ENCODE results near the gene SEMA3D. TPM values are rescaled to one million over a fixed set of nuclear protein-coding genes. Genes with fewer than 3 reads are reported as not detected.

The SEMA3D gene
- total RNA-seq, 2 donors from 2014 or later, result 0.24 TPM; not detected in 1

DNA sequence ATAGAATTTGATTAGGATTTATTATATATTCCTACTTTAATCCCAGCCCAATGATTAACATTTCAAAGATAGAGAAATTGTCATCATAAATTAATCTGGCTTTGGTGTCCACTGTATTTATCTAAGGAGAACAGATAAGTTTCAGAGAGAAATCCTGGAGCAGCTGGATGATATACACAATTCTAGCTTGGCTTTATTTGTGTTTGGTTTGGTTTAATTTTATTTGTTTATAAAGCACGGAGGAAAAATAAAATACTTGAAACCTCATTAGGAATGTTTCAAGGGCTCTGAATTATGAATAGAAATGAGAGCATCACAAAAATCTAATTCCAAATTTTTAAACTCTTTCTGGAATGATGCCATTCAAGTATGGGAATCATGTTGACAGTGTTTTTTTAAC, 42.1 kb downstream of the SEMA3D start:
- no peaks in the 10 kb centered on the region for H3K9me3 Mint-ChIP-seq
- DNase-seq (no peak), ATAC-seq (replicated peaks in 1 of 2) (no peak)
- no peaks in the 10 kb centered on the region for H3K36me3 Mint-ChIP-seq (ENCODE audit: insufficient read depth in 2 of 2)
- no peaks in the 10 kb centered on the region for H3K27me3 Mint-ChIP-seq (ENCODE audit: low read depth)
- no peak overlapping the region for H3K4me3 Mint-ChIP-seq
- no peak overlapping the region for H3K27ac Mint-ChIP-seq
- no peaks in the 10 kb centered on the region for H3K4me1 Mint-ChIP-seq (ENCODE audit: low read depth)

DNA sequence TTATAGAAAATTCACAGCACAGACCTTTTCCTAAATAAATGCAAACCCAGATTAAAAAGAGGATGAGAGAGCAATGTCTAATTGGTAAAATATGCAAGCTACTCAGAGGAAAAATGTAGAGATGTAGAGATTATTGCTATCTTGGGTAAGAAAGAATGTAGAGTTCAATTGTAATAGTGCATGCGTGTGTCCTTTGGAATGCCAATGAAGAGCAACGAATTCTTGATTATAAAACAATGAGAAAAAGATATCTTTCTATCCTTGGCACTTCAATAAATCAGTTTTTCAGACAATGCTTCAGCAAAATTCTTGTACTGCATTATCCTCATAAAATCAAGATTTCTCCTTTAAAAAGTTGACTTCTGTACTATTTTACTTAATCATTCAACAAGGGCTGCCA, 50.9 kb downstream of the SEMA3D start:
- no peak overlapping the region for H3K4me3 Mint-ChIP-seq
- no peaks in the 10 kb centered on the region for H3K4me1 Mint-ChIP-seq (ENCODE audit: low read depth)
- no peaks in the 10 kb centered on the region for H3K36me3 Mint-ChIP-seq (ENCODE audit: insufficient read depth in 2 of 2)
- H3K9me3 Mint-ChIP-seq, result no peaks in the 10 kb centered on the region
- H3K27me3 Mint-ChIP-seq (ENCODE audit: low read depth), result no peaks in the 10 kb centered on the region
- H3K27ac Mint-ChIP-seq, result no peak overlapping the region
- DNase-seq, result no peak
- ATAC-seq (replicated peaks in 1 of 2), result no peak

DNA sequence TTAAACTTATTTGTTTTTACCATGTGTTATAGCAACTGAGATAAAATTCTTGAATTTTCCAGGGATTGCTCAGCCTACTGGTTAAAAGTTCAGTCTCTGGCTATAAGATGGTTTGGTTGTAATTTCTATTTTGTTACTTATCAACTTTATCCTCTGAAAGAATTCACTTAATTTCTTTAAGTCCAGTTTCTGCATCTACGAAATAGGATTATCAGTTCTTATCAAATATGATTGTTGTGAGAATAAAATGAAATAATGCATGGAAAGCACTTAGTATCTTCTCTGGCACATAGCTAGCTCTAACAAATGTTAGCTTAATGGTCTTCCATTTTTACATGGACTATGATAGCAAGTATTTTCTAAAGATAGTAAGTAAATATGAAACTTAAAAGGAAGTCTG, 53.3 kb downstream of the SEMA3D start:
- Mint-ChIP-seq H3K9me3 (no peaks in the 10 kb centered on the region), H3K4me3 (no peak overlapping the region), H3K4me1 (ENCODE audit: low read depth) (no peaks in the 10 kb centered on the region), H3K36me3 (ENCODE audit: insufficient read depth in 2 of 2) (no peaks in the 10 kb centered on the region), H3K27me3 (ENCODE audit: low read depth) (no peaks in the 10 kb centered on the region), H3K27ac (no peak overlapping the region)
- DNase-seq (no peak), ATAC-seq (replicated peaks in 1 of 2) (no peak)

DNA sequence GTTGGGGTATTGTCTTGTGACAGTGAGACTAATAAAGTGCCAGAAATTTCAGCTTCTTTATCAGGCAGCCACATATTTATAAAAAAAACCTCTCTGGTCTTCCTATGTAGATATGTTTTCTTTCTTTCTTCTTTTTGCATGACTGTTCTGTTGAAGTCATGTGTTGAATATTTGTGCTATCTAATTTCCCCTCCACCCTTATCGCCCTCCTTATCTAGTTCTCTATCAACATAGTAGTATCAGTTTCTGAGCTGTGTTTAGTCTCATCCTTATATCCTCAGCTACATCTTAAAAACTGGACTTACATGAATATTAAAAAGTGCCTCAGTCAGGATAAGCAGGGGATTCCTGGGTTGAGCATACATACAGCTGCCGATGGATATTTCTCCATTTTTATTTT, 53.9 kb downstream of the SEMA3D start:
- no peaks in the 10 kb centered on the region for H3K9me3 Mint-ChIP-seq
- no peaks in the 10 kb centered on the region for H3K36me3 Mint-ChIP-seq (ENCODE audit: insufficient read depth in 2 of 2)

DNA sequence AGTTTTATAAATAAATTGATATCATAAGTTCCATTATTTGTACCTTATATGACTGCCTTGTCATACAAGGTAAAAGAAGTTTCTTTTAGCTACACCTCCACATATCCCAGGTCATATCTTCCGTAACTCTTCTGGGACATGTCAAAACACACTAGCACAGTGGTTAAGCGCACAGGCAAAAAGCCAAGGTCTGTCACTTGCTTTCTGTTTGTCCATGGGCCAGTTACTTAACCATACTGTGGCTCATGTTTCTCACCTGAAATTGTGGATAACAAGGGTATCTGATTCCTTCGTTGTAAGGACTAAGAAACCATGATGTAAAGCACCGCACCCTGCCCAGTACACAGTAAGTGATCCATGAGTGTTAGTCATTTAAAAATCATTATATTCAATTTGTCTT, 56.2 kb downstream of the SEMA3D start:
- no peaks in the 10 kb centered on the region for H3K36me3 Mint-ChIP-seq (ENCODE audit: insufficient read depth in 2 of 2)
- H3K9me3 Mint-ChIP-seq, result no peaks in the 10 kb centered on the region
- no peak for DNase-seq
- no peaks in the 10 kb centered on the region for H3K4me1 Mint-ChIP-seq (ENCODE audit: low read depth)
- H3K27me3 Mint-ChIP-seq (ENCODE audit: low read depth), result no peaks in the 10 kb centered on the region
- no peak overlapping the region for H3K4me3 Mint-ChIP-seq
- ATAC-seq (replicated peaks in 1 of 2), result no peak
- no peak overlapping the region for H3K27ac Mint-ChIP-seq

More for the DNA sequence above, 53.9 kb downstream of the SEMA3D start:
- no peak for ATAC-seq (replicated peaks in 1 of 2)
- no peak overlapping the region for H3K27ac Mint-ChIP-seq
- DNase-seq, result no peak
- H3K27me3 Mint-ChIP-seq (ENCODE audit: low read depth), result no peaks in the 10 kb centered on the region
- H3K4me3 Mint-ChIP-seq, result no peak overlapping the region
- no peaks in the 10 kb centered on the region for H3K4me1 Mint-ChIP-seq (ENCODE audit: low read depth)

DNA sequence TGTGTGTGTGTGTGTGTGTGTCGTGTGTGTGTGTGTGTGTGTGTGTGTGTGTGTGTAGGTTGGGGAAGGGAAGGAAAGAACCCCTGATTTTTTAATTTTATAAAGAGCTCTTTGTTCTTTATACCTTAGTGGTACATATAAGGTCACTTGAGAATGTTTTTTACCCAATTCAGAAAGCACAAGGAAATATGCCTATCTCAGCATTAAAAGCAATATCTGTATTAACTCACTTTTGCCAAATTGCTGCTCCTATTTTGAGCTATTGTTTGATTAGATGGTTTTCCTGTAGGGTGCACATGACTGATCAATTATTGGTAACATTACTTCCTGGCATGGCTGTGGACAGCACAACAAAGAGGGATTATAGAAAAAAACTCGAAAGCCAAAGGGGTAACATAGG, 60.5 kb downstream of the SEMA3D start:
- ATAC-seq (replicated peaks in 1 of 2), result no peak
- no peaks in the 10 kb centered on the region for H3K4me1 Mint-ChIP-seq (ENCODE audit: low read depth)

DNA sequence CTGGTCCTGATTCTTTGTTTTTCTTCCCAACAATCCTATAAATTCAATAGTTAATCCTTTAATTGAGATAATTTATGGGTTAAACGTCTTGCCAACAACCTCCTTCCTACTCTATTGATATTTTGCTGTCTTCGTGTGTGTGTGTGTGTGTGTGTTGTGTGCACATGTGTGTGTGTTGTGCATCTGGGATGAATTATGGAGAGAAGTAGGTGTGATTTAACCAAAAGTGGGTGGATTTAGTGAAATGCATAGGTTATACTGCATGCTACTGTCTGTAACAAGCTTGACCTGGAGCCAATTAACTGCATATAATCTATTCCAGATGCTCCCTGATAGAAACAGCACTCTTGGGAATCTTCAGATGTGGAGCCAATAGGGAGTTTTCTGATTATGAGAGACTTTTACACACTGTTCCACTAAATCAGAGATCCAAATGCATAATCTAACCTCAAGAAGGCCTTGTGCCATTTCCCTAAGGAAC, 61.2 kb downstream of the SEMA3D start:
- Mint-ChIP-seq H3K27ac (no peak overlapping the region), H3K36me3 (ENCODE audit: insufficient read depth in 2 of 2) (no peaks in the 10 kb centered on the region), H3K4me1 (ENCODE audit: low read depth) (no peaks in the 10 kb centered on the region), H3K9me3 (no peaks in the 10 kb centered on the region), H3K4me3 (no peak overlapping the region), H3K27me3 (ENCODE audit: low read depth) (no peaks in the 10 kb centered on the region)
- ATAC-seq (replicated peaks in 1 of 2) (no peak), DNase-seq (no peak)

More for the DNA sequence above, 60.5 kb downstream of the SEMA3D start:
- Mint-ChIP-seq H3K27ac (no peak overlapping the region), H3K27me3 (ENCODE audit: low read depth) (no peaks in the 10 kb centered on the region), H3K36me3 (ENCODE audit: insufficient read depth in 2 of 2) (no peaks in the 10 kb centered on the region), H3K9me3 (no peaks in the 10 kb centered on the region), H3K4me3 (no peak overlapping the region)
- no peak for DNase-seq

DNA sequence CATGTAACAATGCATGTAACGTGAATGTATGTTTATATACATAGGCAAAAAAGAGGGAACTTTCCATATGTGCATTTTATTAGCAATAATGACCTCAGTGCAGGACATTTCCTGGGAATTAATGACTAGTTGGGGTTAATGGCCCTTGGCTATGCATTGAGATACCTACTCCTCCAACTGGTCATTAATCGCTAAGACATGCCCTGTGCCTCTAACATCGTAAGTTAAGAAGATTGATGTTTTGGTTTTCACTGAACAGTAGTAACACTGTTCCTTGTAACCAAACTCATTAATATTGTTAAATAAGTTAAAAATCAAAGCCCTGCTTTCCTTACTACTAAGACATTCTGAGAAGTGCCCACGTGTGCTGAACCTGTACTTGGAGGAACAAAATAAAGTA, 61.7 kb downstream of the SEMA3D start:
- H3K4me3 Mint-ChIP-seq, result no peak overlapping the region
- DNase-seq (no peak), ATAC-seq (replicated peaks in 1 of 2) (no peak)
- no peaks in the 10 kb centered on the region for H3K36me3 Mint-ChIP-seq (ENCODE audit: insufficient read depth in 2 of 2)
- H3K27ac Mint-ChIP-seq, result no peak overlapping the region
- no peaks in the 10 kb centered on the region for H3K4me1 Mint-ChIP-seq (ENCODE audit: low read depth)
- H3K9me3 Mint-ChIP-seq, result no peaks in the 10 kb centered on the region
- no peaks in the 10 kb centered on the region for H3K27me3 Mint-ChIP-seq (ENCODE audit: low read depth)

DNA sequence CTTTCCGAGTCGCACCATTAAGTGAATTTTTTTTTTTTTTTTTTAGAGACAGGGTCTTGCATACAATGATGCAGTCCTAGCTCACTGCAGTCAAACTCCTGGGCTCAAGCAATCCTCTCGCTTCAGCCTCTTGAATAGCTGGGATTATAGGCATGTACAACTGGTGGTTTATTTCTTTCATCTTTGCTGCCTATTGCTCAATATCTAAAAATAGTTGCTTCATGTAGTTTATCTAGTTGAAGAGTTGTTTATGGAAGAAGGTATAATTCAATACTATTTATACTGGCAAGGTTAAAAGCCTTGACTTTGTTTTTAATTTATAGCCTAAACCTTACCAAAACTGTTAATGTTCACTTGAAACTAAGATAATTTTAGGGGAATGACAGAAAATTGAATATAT, 66.9 kb downstream of the SEMA3D start:
- no peaks in the 10 kb centered on the region for H3K36me3 Mint-ChIP-seq (ENCODE audit: insufficient read depth in 2 of 2)
- ATAC-seq (replicated peaks in 1 of 2), result no peak
- H3K27ac Mint-ChIP-seq, result no peak overlapping the region
- no peaks in the 10 kb centered on the region for H3K9me3 Mint-ChIP-seq
- no peak overlapping the region for H3K4me3 Mint-ChIP-seq
- no peak for DNase-seq
- H3K27me3 Mint-ChIP-seq (ENCODE audit: low read depth), result no peaks in the 10 kb centered on the region
- no peaks in the 10 kb centered on the region for H3K4me1 Mint-ChIP-seq (ENCODE audit: low read depth)

DNA sequence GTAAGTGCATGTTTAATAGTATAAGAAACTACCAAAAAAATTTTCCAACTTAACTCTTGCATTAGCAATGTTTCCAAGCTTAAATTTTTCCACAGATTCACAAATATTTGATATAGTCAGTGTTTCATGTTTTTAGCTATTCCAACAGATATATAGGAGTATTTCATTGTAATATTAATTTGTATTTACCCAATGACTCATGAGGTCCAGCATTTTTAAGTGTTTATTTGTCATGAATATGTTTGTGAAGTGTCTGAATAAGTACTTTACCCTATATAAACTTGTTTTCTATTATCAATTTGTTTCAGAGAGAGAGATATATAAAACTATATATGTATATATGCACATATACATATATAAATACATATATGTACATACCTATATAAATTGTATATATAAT, 71.0 kb downstream of the SEMA3D start:
- no peaks in the 10 kb centered on the region for H3K36me3 Mint-ChIP-seq (ENCODE audit: insufficient read depth in 2 of 2)
- no peaks in the 10 kb centered on the region for H3K9me3 Mint-ChIP-seq
- H3K4me1 Mint-ChIP-seq (ENCODE audit: low read depth), result no peaks in the 10 kb centered on the region
- no peaks in the 10 kb centered on the region for H3K27me3 Mint-ChIP-seq (ENCODE audit: low read depth)
- H3K27ac Mint-ChIP-seq, result no peak overlapping the region
- no peak overlapping the region for H3K4me3 Mint-ChIP-seq
- DNase-seq (no peak), ATAC-seq (replicated peaks in 1 of 2) (no peak)

DNA sequence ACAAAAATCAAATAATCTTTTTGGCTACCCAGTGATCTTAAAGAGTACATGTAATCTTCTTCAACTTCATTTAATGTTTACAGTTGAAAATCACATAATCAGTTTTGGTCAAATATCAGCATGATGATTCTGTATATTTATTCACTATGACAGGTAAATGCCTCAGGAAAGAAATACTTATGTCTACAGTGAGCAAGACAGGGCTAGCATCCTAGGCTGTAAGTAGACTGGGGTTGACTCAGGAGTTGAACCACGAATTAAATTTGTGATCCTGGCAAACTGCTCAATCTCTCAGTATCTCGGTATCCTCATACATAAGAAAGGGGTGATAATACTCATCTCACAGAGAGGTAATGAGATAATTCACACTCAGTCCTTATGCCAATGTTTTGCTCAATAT, 71.8 kb downstream of the SEMA3D start:
- no peaks in the 10 kb centered on the region for H3K27me3 Mint-ChIP-seq (ENCODE audit: low read depth)
- H3K4me1 Mint-ChIP-seq (ENCODE audit: low read depth), result no peaks in the 10 kb centered on the region

DNA sequence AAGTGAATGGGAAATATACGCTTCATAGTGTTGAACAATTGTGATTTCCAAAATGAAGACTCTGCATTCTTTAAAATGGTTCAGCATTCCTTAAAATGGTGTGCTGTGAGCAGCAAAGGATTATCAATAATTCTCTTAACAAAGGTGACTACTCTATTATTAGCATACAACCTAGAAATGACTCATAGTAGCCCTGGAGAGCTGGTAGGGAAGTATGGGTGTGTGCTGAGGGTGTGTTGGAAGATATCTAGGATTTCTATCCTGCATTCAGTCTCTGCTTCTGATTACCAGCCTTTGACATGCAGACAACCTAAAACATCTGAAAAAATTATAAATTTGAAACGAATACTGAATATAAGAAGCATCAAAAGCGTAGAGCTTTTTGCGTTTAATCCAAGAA, 72.5 kb downstream of the SEMA3D start:
- DNase-seq (no peak), ATAC-seq (replicated peaks in 1 of 2) (no peak)
- Mint-ChIP-seq H3K27ac (no peak overlapping the region), H3K9me3 (no peaks in the 10 kb centered on the region), H3K4me3 (no peak overlapping the region), H3K36me3 (ENCODE audit: insufficient read depth in 2 of 2) (no peaks in the 10 kb centered on the region), H3K4me1 (ENCODE audit: low read depth) (no peaks in the 10 kb centered on the region), H3K27me3 (ENCODE audit: low read depth) (no peaks in the 10 kb centered on the region)

More for the DNA sequence above, 71.8 kb downstream of the SEMA3D start:
- ATAC-seq (replicated peaks in 1 of 2), result no peak
- DNase-seq, result no peak
- Mint-ChIP-seq H3K4me3 (no peak overlapping the region), H3K9me3 (no peaks in the 10 kb centered on the region), H3K36me3 (ENCODE audit: insufficient read depth in 2 of 2) (no peaks in the 10 kb centered on the region), H3K27ac (no peak overlapping the region)

DNA sequence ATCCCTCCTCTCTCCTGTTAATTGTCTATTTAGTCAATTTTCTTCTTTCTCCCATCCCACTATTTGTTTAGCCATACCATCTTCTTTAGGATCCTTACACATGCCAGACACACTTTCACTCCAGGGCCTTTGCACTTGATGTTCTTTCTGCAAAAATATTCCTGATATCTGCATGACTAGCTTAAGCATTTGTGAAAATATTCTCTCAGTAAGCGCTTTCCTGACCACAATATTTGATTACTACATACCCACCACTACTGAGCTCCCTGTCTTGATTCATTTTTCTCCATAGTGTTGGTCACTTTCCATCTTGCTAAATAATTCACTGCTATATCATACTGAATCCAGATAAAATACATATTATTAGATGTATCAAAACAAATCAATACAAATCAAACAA, 75.1 kb downstream of the SEMA3D start:
- Mint-ChIP-seq H3K4me3 (no peak overlapping the region), H3K27me3 (ENCODE audit: low read depth) (no peaks in the 10 kb centered on the region), H3K27ac (no peak overlapping the region), H3K4me1 (ENCODE audit: low read depth) (no peaks in the 10 kb centered on the region), H3K36me3 (ENCODE audit: insufficient read depth in 2 of 2) (no peaks in the 10 kb centered on the region), H3K9me3 (no peaks in the 10 kb centered on the region)
- ATAC-seq (replicated peaks in 1 of 2) (no peak), DNase-seq (no peak)

DNA sequence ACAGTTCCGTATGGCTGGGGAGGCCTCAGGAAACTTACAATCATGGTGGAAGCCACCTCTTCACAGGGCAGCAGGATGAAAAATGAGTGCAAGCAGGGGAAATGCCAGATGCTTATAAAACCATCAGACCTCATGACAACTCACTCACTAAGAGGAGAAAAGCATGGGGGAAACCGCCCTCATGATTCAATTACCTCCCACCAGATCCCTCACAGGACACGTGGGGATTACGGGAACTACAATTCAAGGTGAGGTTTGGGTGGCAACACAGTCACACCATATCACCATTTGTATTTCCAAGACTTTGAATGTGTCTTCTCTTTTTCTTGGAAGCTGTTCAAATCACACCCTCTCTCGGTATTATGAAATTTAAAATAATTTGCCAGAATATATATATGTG, 80.1 kb downstream of the SEMA3D start:
- ATAC-seq (replicated peaks in 1 of 2), result no peak
- no peaks in the 10 kb centered on the region for H3K27me3 Mint-ChIP-seq (ENCODE audit: low read depth)
- no peaks in the 10 kb centered on the region for H3K36me3 Mint-ChIP-seq (ENCODE audit: insufficient read depth in 2 of 2)
- no peaks in the 10 kb centered on the region for H3K4me1 Mint-ChIP-seq (ENCODE audit: low read depth)
- no peak overlapping the region for H3K27ac Mint-ChIP-seq
- H3K4me3 Mint-ChIP-seq, result no peak overlapping the region
- DNase-seq, result no peak
- H3K9me3 Mint-ChIP-seq, result peaks cover 0 to 1% of the 10 kb centered on the region in 2 donors

Measured in activated T-cell treated with anti-CD3 and anti-CD28 coated beads, Interleukin-2, amount 50 U/mL, for 72 hours (primary cell).